NCI-H2081 (cell line): ENCODE data around the gene IRF5.
"Not testable (repeated sequence)": the region's sequence is repeated elsewhere in the genome, so short reads cannot be mapped to it uniquely, and the experiment has no call there.

Experiments used
- DNase-seq, 2 experiments: peaks; one replicate each; lab custom pipeline; 2025; lab: John Stamatoyannopoulos, UW

Gene IRF5

DNA sequence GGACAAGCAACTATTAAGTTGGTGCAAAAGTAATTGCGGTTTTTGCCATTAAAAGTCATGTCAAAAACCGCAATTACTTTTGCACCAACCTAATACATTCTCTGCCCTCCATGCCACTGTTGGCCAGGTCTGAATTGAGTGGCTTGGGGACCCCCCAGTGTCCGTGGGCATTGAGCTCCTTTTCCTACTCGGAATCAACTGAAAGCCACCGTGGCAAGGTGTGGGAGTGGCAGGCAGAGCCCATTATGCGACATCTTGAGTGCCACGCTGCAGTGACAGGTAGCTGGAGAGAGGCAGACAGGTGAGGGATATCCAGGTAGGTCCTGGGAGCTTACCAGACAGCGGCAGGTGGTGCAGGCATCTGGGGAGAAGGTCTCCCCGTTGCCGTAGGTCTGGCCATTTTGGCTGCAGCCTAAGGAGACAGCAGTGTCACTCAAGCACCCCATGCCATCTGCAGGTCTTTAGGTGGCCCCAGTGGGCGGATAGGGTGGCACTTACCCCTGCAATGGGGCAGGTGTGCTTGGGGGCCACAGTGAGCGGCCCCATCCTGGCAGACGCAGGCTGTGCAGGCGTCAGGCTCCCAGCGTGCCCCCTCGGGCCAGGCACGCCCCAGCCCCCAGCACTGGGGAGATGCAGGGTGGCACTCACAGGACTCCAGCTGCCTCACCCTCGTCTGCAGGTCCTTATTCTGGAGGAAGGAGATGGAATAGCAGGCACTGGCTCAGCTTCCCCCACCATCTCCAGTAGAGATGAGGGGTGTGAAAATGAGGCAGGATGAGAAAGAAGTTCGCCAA, 30.8 kb upstream of the IRF5 start:
- no peak for DNase-seq

DNA sequence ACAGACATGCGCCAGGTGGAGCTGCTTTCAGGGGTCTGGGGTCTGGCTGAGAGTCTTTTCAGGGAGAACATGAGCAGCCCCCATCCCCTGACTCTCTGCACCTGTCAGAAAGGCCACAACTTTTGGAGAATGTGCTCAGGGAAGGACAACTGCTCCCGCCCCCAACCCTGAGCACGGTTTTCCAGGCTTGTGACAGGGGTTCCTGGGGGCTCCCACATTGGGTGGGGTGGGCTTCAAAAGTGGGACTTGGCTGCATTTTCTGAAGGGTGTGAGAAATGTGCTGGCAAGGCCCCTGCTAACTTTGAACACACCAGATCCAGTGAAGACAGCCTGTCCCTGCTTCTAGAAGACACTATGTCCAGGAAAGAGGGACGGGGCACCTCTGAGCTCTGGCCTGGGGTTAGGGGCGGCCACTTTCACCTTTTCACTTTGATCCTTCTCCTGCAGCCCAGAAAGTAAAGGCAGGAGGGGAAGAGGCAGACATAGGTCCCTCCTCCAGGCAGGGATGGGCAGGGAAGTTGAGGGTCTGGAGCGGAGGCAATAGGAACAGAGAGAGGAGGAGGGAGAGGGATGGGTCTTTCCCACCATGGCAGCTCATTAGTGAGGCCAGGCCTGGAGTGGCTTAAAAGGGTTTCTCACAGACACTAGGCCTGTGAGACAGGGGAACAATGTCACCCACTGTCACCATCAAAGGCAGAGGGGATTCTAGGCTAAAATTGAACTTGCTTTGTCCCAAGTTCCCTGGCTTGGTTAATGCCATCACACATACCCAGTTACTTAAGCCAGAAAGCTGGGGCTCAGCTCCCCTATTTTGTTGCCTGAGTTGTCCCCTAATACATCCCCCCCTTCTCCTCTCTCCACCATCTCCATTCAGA, 28.7 kb upstream of the IRF5 start:
- DNase-seq = no peak

GRCh38 chr7:128909625-128910568, 27.8 kb upstream of the IRF5 start:
- DNase-seq = no peak

DNA sequence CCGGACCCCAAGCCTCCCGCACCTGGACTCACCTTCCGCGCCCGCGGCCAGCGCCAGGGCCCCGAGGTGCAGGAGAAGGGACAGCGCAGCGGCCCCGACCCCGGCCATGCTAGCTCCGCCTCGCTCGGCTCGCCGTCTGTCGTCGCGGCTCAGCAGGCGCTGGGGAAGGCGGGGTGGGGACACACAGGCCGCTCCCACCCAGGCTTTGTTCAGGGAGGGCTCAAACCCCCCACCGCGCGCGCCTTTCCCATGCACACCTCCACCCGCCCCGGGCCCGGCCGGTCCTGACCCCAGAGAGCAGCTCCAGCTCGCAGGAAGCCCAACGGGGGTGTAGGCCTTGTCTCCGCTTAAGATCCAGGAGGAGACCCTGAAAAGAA, 27.2 kb upstream of the IRF5 start, which contains the start of gene KCP:
TSS of gene KCP (minus strand) at position 141 of the 377 bp plus-strand sequence. CDS start at position 108, 33 bp downstream.
- no peak for DNase-seq

GRCh38 chr7:128911423-128912031, 26.2 kb upstream of the IRF5 start:
- no peak for DNase-seq

DNA sequence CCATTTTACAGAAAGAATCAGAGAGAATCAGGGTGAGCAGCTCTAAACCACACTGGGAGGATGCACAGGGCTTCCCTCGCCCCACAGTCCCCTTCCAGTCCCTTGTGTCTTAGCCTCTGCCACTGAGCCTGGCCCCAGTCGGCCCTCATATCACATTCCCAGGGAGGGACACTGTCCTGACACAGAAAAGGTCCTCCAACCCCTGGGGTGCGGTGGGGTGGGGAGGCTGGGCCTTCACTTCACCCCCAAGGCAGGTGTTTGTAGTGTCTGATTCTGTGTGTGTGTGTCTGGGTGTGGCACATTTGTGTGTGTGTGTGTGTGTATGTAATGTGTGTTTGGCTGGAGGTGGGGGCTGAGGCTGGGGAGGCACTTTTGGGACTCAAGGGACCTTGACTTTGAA, 25.4 kb upstream of the IRF5 start:
- DNase-seq = no peak

DNA sequence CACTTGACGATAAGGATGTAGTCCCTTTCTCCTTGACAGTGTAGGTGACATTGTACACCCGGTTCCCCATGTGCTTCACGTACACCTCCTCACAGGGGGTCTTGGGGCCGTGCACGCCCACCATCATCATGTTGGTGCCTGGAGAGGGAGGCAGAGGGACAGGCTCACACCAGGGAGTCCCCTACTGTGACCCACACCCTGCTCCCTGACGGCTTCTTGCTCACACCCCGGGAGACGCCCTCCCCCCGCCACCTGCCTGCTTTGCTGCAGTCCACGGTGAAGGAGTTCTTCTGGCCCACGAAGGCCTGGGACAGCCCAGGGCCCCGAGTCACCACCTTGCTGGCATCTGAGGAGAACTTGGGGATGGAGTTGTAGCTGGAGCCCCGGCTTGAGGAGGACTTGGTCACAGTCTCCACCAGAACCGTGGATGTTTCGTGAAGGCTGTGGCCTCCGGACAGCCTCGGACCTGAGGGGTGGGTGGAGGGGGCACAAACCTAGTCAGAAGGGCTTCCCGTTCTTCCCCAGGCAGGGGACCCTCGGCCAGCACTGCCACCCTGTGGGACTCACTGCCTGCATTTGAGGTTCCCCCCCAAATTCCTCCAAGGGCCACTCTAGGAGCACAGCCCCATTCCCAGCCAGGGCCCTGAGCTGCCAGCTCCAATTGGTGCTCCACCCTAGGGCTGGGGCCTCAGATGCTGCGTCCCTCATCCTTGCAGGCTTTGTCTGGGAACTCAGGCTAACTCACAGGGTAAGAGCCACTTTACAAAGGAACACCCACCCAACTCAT, 24.8 kb upstream of the IRF5 start:
- DNase-seq = not testable (repeated sequence)

DNA sequence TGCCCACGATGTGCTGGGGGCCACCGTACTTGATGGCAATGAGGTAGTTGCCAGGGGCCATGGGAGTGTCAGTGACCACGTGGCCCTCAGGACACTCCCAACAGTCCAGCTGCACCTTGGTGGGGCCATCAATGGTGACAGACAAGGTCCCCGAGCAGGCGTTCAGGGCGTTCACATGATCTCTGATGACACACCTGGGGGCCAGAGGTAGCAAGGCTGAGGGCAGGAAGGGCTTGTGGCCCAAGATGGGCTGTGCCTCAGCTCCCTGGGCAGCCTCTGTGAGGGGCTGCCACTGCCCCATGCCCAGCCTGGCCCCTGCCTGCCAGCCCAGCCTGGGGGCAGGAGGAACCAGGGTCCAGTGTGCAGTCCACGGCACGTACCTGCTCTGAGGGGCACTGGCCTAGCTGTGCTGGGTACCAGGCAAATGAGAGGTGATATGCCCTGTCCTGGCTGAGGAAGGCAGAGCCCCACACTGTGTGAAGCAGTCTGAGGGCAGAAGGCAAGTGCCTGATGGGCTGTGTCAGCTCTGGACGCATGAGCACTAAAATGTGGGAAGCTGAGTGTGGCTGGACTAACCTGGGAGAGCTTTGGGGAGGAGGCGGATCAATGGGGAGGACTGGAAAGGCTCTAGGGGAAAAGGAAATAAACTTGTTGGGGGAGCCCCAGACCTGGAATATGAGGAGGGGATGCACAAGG, 23.7 kb upstream of the IRF5 start:
- DNase-seq = no peak

GRCh38 chr7:128914566-128915151, 23.1 kb upstream of the IRF5 start:
- no peak for DNase-seq

DNA sequence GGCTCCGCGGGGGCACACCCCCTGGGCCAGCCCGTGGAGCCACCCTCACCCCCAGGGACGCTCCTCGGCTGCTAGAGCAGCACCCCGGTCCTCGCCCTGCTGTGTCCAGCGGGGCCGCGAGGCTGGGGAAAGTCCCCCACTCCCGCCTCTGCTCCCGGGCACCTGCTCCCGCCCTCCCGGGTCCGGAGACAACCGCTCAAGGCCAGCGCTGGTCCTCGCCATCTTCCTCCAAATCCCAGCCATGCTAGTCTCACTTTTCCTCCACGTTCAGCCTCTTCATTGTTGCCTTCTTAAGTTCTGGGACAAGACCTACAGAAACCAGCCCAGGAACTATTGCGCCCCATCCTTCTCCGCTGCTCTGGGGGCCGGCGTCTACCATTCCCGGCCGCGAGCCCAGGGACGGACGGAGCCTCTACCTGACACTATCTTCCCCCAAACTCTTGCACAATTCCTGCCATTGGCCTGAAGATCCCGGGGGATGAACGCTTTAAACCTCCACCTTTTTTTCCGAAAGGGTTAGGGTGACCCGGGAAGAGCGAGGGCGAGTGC, 22.4 kb upstream of the IRF5 start:
- DNase-seq = no peak

GRCh38 chr7:128915841-128916642, 21.7 kb upstream of the IRF5 start:
- DNase-seq = no peak

DNA sequence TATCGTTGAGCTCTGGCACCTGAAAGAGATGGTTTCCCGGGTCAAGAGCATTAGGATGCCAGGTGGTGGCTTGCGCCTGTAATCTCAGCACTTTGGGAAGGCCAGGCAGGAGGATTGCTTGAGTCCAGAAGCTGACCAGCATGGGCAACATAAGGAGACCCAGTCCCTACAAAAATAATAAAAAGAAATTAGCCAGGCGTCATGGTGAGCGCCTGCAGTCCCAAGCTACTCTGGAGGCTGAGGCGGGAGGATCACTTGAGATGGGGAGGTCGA, 21.1 kb upstream of the IRF5 start:
- no peak for DNase-seq

DNA sequence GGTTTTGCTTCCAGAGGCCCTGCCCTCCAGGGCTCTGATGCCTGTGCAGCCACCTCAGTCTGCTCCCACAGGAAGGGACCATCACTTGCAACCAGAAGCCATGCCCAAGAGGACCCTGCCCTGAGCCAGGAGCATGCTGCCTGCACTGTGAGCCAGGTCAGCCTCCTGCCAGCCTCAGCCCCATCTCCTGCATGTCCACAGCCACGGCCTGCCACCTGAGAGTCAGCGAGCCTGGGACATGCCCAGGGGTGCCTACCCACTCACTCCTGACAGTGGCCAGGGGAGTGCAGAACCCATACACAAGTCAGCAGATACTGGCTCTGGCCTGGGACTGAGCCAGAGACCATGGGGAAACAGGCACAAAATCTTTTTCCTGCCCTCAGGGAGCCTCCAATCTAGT, 20.6 kb upstream of the IRF5 start:
- no peak for DNase-seq

DNA sequence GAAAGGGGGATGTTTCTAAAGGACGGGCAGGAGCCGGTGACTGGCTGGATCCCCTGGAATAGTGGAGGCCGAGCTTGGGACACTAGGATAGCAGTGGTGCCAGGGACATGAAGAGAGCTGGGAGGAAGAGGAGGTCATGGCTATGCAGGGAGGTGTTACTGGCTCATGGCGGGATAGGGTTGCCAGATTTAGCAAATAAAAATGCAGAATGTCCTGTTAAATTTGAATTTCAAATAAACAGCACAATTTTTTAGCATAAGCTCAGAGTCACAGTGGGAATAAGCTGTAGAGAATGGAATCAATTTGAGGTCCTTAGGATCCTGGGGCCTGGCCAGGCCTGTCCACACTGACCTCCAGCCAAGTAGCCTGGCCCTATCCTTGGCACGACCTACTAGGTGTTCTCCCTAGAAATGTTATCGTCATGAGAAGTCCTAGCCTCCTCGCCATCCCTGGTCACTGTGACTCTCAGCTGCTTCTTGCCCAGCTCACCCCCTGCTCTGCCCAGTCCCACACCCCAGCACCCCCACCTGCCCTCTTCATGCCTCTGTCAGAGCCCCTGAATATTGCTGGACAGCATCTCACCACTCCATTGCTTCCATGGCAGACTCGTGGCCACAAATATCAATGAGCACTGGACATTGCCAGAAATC, 19.6 kb upstream of the IRF5 start:
- no peak for DNase-seq

DNA sequence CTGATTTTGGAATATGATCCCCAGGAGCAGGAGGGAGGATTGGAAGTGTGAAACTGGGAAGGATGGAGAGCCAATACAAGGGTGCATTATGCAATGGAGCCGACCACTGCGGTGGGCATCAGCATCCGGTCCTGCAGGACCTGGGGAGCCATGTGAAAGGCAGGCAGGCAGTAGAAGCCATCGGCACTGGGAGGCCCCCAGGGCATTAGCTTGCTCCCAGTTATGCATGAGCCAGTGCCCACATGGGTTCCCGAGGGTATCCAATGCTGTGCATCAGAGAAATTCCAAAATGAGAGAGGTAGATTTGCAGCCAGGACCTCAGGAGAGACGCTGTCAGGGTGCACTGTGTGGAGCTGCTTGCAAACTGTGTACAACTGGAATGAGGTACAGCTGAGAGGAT, 18.5 kb upstream of the IRF5 start:
- no peak for DNase-seq

- DNase-seq = no peak
These were observed 17.6 kb upstream of the IRF5 start for GRCh38 chr7:128919881-128920799.

DNA sequence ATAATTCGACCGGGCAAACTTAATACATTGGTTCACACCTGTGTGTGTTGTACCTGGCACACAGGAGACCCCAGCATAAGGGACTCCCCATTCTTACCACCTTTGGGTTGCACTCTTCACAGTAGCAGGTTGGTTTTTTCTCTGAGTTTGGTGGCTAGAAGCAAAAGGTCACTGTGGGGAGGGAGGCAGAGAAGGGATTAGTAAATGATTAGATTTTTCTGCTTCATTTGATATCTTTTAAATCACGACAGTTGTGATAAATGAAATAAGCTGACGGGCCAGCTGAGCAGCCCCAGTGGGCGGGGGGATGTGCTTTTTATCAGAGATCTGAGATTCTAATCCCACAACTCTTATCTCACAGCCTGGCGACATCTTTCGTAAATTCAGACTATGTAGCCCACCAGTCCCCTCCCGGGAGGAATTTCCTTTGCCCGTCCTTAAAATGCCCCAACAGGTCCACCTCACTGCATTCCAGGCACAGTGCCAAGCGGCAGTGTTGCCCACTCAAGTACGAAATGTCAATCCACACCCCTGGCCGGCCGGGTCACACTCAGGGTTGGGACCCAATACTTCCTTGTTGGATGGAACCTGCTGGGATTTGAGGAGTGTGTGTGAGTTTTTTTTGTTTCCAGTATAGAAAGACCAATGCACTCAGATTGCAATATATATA, 16.7 kb upstream of the IRF5 start:
- DNase-seq = no peak
